ENCODE data around the gene KLHL3.

The KLHL3 gene

DNA sequence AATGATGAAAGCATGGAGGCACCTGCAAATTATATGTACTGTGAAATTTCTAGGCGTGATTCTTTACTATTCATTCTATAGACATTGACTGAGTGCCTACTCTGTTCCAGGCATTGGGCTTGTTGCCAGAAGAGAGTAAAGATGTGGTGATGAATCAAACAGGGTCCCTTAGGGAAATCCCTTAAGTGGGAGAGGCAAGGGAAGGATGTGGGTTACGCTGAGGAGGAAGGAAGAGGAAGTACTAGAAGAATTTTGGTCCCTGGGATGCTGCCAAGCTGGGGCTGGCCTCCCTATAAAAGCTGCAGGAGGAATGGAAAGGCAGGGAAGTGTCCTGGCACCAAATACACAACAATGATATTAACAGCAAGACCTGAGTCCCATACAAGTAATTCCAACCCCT is 160.0 kb downstream of the KLHL3 start:
- Mint-ChIP-seq H3K4me3 (no peak overlapping the region), H3K4me1 (ENCODE audit: low read depth) (no peaks in the 10 kb centered on the region), H3K27ac (no peak overlapping the region), H3K27me3 (ENCODE audit: low read depth) (peaks cover 8% of the 10 kb centered on the region), H3K36me3 (ENCODE audit: low read depth) (no peaks in the 10 kb centered on the region), H3K9me3 (no peaks in the 10 kb centered on the region)

DNA sequence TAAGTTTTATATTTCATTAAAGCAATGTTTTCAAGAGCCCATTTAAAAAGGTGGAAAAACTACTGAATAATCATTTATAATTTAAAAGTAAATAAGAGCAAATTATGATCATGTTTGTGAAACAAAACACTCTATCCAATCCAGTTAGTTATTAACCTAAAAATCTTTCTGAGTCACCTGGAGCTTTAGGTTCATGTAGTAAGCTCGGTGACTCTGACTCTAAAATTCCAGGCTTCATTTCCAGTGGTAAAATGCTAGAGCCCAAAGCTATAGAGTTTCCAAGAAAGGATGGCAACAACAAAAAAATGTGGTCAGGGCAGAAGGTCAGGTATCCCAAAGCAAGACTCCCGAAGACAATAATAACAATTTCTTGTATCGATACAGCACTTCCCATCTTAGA is 160.7 kb downstream of the KLHL3 start:
- no peak overlapping the region for H3K27ac Mint-ChIP-seq
- no peaks in the 10 kb centered on the region for H3K36me3 Mint-ChIP-seq (ENCODE audit: low read depth)
- H3K4me1 Mint-ChIP-seq (ENCODE audit: low read depth), result no peaks in the 10 kb centered on the region
- no peaks in the 10 kb centered on the region for H3K9me3 Mint-ChIP-seq
- H3K4me3 Mint-ChIP-seq, result no peak overlapping the region
- H3K27me3 Mint-ChIP-seq (ENCODE audit: low read depth), result peaks cover 8% of the 10 kb centered on the region

DNA sequence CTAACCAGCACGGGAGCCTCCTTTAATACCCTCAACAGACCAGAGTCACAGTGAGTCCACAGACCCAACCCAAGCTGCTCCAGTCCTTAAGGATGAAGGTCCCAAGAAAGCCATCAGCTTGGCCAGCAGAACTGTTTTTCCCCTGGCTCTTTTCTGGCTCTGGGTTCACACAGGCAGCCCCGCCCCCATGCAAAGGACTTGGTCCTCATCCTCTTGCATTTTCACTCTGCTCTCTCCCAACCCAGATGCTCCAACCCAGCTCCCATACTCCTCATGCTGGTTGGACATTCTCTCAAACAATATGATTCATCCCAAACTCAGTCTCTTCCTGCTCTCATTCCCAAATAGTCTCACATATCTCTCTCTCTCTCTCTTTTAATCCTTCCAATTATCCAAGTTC is 162.5 kb downstream of the KLHL3 start:
- H3K4me3 Mint-ChIP-seq, result no peak overlapping the region
- H3K27me3 Mint-ChIP-seq (ENCODE audit: low read depth), result peaks cover 8% of the 10 kb centered on the region
- H3K9me3 Mint-ChIP-seq, result no peaks in the 10 kb centered on the region
- H3K4me1 Mint-ChIP-seq (ENCODE audit: low read depth), result no peaks in the 10 kb centered on the region
- no peaks in the 10 kb centered on the region for H3K36me3 Mint-ChIP-seq (ENCODE audit: low read depth)
- no peak overlapping the region for H3K27ac Mint-ChIP-seq

- Mint-ChIP-seq H3K4me1 (ENCODE audit: low read depth) (no peaks in the 10 kb centered on the region), H3K27ac (no peak overlapping the region), H3K9me3 (no peaks in the 10 kb centered on the region), H3K4me3 (no peak overlapping the region), H3K27me3 (ENCODE audit: low read depth) (peaks cover 8% of the 10 kb centered on the region), H3K36me3 (ENCODE audit: low read depth) (no peaks in the 10 kb centered on the region)
These were observed 163.7 kb downstream of the KLHL3 start for GRCh38 chr5:137572042-137572695.

DNA sequence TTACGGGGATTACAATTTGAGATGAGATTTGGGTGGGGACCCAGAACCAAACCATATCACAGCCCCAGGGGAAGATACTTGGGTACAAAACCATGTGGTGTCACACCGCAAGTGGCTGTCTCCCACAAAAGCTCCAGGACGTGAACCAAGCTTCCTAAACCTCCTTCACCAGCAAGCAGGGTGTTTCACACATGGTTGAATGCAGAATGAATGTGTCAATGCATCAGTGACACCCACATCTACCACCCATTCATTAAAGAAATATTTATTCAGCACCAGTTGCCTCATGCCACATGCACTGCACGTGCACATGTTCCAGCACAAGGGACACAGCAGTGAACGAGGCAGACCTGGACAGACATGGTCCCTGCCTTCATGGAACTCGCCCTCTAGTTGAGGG is 165.8 kb downstream of the KLHL3 start:
- Mint-ChIP-seq H3K4me1 (ENCODE audit: low read depth) (no peaks in the 10 kb centered on the region), H3K9me3 (no peaks in the 10 kb centered on the region), H3K27me3 (ENCODE audit: low read depth) (peaks cover 11% of the 10 kb centered on the region), H3K4me3 (no peak overlapping the region), H3K27ac (no peak overlapping the region), H3K36me3 (ENCODE audit: low read depth) (no peaks in the 10 kb centered on the region)
